UCSD-AML1 (cell line): ENCODE results near the gene PHC2.

ENCODE experiments used
- DNase-seq: peaks from one replicate; lab custom pipeline; 2025; ENCODE audit not compliant: unreplicated experiment; lab: John Stamatoyannopoulos, UW

PHC2 gene

DNA sequence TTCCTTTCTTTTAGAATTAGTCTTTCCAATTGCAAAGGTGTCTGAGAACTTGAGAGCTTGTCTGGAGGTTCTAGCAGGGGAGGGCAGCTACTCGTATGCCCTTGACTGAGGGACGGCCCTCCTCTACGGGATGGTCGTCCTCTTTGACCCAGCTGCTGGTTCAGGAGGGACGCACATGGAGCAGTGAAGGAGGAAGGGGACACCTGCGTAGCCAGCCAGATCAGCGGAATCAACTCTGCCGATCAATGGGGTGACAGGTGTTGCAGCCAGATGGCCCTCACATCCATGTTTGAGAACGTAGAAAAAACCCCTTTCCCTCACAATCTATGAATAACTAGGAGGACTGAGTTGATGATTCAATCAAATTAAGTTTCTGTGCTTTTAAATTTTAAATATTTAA is 94.3 kb downstream of the PHC2 start:
- no peak for DNase-seq

GRCh38 chr1:33335020-33335419 is 95.9 kb downstream of the PHC2 start:
- no peak for DNase-seq

GRCh38 chr1:33334081-33334552 is 96.8 kb downstream of the PHC2 start:
- DNase-seq: no peak

DNA sequence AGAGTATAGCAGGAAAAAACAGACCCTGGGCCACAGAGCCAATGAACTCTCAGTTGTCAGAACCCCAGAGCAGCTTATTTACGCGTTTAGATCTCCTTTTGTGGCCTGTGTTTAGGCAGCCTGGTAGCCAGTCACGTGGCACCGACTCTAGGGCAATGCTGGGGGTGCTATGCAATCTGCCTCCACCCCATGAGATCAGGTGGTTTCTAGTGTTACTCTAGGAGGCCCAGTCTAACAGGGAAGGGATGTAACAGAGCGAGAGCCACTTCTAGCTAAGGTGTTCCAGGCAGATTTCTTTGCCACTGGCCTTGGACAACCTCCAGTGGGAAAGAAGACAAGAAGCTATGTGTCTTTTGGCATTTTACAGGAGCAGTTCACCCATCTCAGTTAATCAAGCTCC is 98.0 kb downstream of the PHC2 start:
- no peak for DNase-seq

- DNase-seq: no peak
These were observed 98.5 kb downstream of the PHC2 start for GRCh38 chr1:33332357-33332789.

DNA sequence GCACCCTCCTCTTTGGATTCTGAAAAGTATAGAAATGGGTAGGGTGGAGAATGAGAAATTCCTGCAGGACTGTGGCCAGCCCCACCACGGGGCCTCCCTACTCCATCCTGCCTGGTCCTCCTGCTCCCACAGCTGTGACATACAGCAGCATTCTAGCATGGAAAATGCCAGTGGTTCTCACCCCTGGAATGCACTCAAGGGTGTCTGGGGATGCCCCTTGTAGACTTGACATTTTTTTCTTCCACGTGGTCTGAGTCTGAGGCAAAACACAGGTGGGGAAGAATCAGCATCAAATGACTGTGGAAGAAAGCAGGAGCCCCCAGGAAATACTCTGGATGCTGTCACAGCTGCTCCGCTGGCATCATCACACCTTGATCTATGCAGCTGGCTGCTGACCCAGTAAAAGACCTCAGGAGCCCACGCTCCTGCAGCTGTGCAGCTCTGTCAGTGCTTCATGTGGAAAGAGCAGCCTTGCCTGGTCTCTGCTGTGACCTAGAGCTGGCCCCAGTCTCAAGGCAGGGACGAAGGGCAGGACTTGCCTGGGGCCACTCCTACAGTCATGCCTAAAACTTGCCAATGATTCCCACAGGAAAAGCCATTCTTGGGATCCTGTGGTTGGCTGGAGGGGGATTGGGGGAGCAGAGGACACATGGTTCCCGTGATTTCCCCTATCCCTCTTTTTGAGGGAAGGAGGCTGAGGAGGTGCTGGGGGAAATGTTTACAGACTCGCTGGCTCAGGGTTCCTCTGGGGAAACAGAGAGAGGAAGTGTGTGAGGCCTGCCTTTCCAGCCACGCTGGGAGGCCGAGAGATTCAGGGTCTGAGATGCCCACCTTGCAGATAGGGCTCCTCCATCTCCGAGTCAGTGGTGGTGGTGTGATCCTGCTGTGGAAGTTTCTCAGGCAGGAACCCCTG is 99.2 kb downstream of the PHC2 start:
- no peak for DNase-seq

- DNase-seq: no peak
These were observed 100.0 kb downstream of the PHC2 start for GRCh38 chr1:33330906-33331305.

GRCh38 chr1:33330361-33330890 is 100.5 kb downstream of the PHC2 start:
- no peak for DNase-seq

DNA sequence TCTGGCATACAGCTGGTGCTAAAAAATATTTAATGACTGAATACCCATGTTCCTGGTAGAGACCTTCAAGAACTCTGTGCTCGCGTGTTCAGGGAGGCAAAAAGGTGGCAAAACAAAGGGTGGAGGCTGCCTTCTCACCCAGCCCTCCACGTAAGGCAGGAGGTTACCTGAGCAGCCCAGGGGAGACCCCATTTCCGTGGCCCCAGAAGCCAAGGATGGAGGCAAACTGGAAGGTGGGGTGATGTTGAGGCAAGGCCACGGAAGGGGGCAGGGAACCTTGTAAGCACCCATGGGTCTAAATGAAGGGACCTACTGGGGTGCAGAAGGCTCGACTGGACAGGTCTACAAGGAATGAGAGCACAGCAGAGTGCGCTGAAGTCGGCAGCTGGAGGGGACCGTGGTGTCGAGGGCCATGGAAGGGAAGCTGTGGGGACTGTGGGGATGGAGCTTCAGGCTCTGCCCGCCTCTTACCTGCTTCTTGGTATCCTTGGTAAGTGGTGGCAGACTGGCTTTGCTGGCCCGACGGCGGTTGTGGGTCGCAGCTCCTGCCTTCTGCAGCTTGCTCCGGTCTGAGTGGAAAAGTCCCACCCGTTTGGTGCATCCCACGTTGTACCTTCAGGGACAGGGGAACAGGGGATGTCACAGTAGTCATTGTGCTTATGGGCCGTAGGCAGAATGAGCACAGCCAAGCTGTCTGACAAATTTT is 101.1 kb downstream of the PHC2 start:
- no peak for DNase-seq

DNA sequence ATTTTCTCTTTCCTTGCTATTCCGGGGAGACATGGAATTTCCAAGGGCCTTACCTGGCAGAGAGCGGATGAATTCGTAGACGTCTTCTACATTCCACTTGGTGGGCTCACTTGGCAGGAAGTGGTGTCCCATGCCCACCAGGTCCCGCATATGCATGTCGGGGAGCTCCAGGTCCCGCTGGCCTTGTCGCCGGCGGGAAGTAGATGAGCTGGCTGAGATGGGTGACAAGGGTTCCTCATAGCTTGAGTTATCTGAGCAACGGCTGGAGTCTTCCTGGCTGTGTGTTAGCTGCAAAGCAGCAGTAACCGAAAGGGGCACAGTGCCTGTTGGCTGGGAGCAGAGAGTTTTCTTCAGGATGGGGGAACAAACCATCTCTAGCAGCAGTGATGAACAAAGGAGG is 102.1 kb downstream of the PHC2 start:
- no peak for DNase-seq

DNA sequence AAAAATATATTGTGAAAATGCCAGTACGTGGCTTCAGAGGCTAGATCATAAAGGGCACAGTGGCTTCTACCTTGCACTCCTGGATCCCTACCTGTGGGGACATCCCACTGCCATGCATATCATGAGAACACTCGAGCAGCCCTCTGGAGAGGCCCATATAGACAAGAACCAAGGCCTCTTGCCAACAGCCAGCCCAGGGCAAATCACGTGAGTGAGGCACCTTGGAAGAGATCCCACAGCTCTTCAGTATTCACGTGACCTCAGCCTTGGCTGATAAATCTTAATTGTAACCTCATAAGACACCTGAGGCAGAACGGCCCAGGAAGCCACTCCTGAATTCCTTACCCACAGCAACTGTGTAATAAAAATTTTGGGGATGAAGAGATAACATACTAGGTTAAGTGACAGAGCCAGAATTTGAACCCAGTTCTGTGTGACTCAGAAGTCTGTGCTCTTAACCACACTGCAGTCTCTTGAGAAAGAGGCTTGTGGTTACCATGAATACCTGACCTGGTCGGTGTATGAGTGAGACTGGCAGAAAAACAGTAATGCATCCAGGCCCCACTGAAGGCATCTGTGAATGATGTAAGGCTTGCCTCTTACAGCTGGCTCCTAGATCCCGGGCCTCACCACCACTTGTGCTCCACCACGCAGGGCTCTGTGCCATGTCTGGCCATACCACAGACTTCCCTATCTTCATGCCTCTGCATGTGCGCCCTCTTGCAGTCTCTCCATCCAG is 103.1 kb downstream of the PHC2 start:
- DNase-seq: no peak

DNA sequence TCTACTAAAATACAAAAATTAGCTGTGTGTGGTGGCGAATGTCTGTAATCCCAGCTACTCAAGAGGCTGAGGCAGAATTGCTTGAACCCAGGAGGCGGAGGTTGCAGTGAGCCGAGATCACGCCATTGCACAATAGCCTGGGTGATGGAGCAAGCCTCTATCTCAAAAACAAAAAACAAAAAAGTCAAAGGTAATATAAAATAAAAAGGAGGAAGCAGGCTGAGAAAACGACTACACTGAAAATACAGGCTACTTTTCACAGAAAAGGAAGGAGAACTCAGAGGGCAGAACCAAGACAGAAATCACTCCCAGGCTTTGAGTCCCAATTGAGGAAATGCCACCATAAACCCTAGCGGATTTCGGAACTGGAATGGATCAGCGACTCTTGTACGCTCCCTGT is 104.1 kb downstream of the PHC2 start:
- no peak for DNase-seq

- DNase-seq: no peak
These were observed 106.0 kb downstream of the PHC2 start for GRCh38 chr1:33324677-33325575.

- DNase-seq: no peak
These were observed 107.0 kb downstream of the PHC2 start for GRCh38 chr1:33323663-33324477.

- DNase-seq: no peak
These were observed 107.9 kb downstream of the PHC2 start for GRCh38 chr1:33322870-33323585.

- no peak for DNase-seq
These were observed 108.8 kb downstream of the PHC2 start for GRCh38 chr1:33322109-33322508.

DNA sequence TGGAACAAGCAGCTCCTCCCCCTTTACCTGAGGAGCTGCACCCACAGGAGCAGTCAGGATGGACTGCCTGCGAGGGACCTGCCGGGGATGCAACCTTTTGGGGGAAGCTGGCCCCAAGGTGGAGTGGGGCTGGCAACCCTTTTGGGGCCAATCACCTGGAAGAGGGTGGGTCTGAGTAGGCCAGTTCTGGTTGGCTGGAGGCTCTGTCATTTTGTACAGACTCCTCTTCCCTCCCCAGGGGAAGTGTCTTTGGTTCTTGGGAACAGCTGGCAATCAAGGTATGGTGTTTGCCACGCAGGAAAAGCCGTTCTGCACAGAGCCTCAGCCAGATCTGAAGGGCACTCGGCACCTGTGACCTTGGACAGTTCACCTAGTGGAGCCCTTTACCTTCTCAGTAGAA is 109.7 kb downstream of the PHC2 start:
- DNase-seq: no peak

DNA sequence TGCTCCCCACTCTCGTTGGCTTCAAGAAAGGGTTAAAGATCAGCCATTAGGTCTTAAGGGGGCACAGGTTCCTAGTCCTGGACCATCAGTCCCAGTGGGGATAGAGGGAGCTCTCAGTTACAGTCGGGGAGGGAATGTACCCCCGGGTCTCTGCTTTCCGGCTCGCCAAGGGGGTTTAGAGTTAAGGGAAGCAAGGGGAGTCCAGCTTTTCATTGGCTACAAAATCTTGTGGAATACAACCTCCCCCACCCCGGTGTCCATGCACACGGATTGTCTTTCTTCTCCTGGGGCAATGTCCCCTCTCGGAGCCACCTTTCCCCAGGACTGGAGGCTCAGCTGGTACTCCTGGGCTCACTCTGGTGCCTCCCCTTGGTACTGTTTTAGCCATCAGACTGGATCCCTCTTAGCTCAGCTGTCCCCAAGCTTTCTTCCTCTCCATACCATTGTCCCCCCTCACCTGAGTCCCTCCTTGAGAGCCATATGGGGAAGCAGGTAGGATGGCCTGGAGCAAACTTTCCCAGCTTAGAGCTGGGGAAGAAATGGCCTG is 110.2 kb downstream of the PHC2 start, which contains the start of gene A3GALT2:
Gene A3GALT2, minus strand, starts transcription at position 480 of the 547 bp plus-strand sequence. Its CDS starts 0 bp downstream, at position 480.
- DNase-seq: no peak
